OCI-LY1 (cell line): ENCODE measurements around the gene HOXD4.

Source experiments
- CTCF ChIP-seq: fragments of 200-600 bp; sonication (generic), shearing (Covaris generic); IDR thresholded peaks from 2 replicates; pipeline ENCODE4 v1.5.1; 2017; ENCODE audit warnings: mild to moderate bottlenecking, antibody characterized with exemption, low read length, moderate library complexity, mixed read lengths
- EZH2 ChIP-seq: fragments of 200-600 bp; sonication (generic), shearing (Covaris generic); IDR thresholded peaks from 2 replicates; pipeline ENCODE4 v1.8.0; 2017; ENCODE audit warnings: borderline replicate concordance, mixed run types, mild to moderate bottlenecking, antibody characterized with exemption, low read length, moderate library complexity, mixed read lengths

GRCh38 chr2:176112375-176113302 lies 38.7 kb upstream of the HOXD4 start:
- no peak for TF ChIP-seq CTCF
- no peak for TF ChIP-seq EZH2
